CD4-positive, alpha-beta T cell treated with Interferon gamma for 1 hour (primary cell): ENCODE measurements around the gene TSPAN18.
A peak's percentile ranks its signal among the peaks of the same experiment; 100 is the strongest.

Experiments
- DNase-seq: peaks from one replicate; pipeline ENCODE4 v3.0.0-alpha.2; 2020

TSPAN18 gene

DNA sequence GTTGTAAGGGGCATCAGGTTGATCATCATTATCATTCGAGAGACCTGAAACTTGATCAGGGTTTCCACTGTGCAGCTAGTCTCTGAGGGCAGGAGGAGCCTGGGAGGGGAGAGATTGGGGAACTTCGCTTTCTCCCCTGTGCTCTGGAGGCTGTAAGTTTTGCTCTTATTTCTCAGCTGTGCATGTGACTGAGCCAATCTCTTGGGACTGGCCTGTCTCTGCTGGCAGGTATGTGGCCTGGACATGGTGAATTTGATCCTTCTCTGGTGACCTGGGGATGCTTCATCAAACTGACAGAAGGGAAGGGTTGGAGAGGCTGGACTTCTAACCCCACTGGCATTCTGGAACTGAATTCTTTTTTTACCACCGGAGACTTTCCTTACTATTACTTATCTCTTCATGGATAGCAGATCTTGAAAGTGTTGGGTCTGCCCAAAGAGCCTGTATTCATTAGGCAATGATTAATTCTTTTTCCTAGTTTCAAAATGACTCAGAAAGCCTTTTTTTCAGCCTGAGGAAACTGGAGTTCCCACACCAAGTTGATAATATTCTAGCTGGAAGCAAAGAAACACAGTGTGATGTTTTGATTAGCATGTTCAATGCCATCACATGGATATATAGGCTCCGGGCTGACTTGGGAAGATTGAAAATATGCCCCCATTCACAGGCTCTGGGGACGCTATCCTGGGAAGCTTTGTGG is 36.5 kb downstream of the TSPAN18 start:
- DNase-seq = no peak

GRCh38 chr11:44764583-44764982 is 37.8 kb downstream of the TSPAN18 start:
- no peak for DNase-seq

GRCh38 chr11:44765026-44765595 is 38.3 kb downstream of the TSPAN18 start:
- no peak for DNase-seq

DNA sequence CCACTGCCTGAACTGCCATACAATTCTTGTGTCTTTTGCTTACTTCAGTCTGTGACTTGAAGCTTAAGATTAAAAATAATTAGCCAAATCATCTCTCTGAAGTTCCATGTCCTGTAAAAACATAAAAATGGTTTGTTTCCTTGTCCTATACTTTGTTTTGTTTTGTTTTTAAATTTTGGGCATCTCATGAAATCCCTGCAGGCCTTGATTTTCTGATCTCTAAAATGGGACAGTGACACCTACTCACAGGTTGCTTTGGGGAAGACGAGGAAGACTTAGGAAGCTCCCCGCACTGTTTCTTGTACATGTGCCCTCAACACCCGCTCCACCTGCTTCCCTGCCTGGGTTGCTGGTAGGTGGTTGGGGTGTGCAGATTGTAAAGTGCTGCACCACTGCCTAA is 38.9 kb downstream of the TSPAN18 start:
- no peak for DNase-seq

GRCh38 chr11:44766112-44766971 is 39.6 kb downstream of the TSPAN18 start:
- DNase-seq = no peak

GRCh38 chr11:44766972-44767278 is 40.2 kb downstream of the TSPAN18 start:
- DNase-seq = no peak

GRCh38 chr11:44767421-44767820 is 40.7 kb downstream of the TSPAN18 start:
- no peak for DNase-seq

- no peak for DNase-seq
Measured at GRCh38 chr11:44770401-44770800, 43.6 kb downstream of the TSPAN18 start.

DNA sequence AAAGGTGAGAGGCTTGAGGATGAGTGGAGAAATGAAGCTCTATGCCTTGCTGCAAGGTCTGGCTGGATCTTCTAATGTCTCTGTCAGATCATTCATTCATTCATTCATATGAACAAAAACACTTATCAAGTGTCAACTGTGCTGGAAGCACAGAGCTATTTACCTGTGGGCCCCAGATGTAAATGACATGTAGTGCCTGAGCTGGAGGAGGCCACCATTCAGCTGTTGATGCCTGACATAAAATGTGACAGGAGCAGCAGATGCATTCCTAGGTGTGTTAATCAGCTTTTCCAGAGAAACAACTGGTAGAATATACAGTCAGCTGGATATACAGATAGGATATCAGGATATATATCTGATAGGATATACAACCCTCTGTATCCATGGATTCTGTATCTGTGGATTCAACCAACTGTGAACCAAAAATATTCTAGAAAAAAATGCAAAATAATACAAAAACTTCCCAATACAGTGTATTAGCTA is 44.5 kb downstream of the TSPAN18 start:
- DNase-seq = no peak

- DNase-seq = no peak
Measured at GRCh38 chr11:44771841-44772240, 45.1 kb downstream of the TSPAN18 start.

- DNase-seq = no peak
Measured at GRCh38 chr11:44773351-44773965, 46.7 kb downstream of the TSPAN18 start.

DNA sequence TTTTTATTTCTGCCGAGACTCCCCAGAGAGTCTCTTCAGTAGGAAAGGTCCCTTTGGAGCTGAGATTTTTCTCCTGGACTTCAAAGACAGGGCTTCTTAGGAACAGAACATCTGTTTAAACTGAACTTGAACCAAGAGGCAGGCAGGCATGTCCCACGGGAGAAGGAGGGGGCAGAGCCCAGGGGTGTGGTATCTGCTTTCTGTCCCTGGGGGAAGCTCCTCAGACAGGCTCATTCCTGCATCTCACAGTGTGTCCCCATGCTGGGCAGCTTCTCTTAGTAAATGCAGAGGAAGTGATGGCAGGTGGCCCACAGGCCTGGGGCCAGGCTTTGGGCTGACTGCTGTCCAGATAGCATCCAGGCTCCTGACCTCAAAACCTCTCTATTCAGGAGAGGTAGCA is 47.3 kb downstream of the TSPAN18 start:
- DNase-seq = no peak

DNA sequence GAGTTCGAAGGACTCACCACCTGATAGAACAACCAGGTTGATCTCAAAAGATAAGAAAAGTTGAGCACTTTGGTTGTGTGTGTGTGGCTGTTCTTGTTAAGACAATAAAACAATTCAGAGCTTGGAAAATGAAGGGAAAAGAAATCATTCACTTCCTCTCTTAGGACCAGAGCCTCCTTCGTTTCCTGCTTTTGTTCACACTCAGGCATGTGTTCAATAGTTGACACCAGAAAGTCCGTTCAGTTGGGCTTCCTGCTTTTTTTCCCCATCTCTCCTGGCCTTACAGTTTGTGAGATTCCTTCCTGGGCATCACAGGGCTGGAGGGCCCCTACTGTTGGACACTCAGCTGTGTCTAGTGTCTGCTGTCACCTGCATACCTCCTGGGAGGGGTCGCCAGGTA is 48.0 kb downstream of the TSPAN18 start:
- no peak for DNase-seq

DNA sequence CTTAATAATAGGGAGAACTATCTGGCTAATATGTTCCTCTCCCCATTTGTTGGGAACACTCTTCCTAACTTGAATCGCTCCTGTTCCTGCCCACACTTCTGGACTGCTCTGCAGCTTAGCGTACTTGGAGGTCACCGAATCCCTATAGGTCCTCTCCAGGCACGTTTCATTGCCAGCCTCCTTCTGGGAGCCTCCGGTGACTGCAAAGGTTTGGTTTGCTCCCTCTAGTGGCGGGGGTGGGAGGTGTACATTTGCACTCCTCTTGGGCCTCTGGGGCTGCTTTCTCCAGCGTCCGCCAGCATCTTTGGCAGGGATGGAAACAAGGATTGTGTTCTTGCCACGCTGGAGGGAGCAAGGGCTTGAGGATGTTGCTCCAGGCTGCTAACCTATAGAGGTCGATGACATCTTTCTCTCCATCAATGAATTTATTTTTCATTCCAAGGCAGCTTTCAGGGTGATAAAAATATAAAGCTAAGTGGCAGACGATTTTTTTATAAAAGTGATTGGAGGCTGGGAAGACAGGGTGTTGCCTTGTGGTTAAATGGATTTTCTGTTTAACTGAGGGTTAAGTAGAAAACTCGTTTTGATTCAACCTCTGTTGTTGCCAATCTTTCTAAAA is 48.7 kb downstream of the TSPAN18 start:
- DNase-seq = peak; percentile 34

DNA sequence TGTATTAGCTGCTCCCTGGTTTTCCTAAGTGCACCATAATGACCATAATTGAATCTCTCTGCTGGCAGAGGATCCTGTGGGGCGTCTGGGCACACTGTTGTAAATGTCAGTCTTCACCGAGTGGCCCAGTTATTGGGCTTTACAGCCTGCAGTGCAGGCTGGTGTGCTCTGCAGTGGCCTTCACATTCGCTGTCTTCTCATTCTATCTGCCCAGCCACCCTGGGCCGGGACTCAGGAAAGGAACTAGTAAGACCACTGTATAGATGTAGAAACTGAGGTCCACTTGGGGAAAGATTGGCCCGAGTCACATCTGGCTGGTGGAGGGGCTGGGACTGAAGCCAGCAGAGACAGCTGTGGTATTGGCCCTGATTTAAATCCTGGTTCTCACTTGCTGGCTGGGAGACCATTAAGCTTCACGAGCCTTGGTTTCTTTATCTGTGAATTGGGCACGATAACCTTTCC is 49.3 kb downstream of the TSPAN18 start:
- DNase-seq = no peak

GRCh38 chr11:44776551-44777208 is 49.9 kb downstream of the TSPAN18 start:
- DNase-seq = no peak

DNA sequence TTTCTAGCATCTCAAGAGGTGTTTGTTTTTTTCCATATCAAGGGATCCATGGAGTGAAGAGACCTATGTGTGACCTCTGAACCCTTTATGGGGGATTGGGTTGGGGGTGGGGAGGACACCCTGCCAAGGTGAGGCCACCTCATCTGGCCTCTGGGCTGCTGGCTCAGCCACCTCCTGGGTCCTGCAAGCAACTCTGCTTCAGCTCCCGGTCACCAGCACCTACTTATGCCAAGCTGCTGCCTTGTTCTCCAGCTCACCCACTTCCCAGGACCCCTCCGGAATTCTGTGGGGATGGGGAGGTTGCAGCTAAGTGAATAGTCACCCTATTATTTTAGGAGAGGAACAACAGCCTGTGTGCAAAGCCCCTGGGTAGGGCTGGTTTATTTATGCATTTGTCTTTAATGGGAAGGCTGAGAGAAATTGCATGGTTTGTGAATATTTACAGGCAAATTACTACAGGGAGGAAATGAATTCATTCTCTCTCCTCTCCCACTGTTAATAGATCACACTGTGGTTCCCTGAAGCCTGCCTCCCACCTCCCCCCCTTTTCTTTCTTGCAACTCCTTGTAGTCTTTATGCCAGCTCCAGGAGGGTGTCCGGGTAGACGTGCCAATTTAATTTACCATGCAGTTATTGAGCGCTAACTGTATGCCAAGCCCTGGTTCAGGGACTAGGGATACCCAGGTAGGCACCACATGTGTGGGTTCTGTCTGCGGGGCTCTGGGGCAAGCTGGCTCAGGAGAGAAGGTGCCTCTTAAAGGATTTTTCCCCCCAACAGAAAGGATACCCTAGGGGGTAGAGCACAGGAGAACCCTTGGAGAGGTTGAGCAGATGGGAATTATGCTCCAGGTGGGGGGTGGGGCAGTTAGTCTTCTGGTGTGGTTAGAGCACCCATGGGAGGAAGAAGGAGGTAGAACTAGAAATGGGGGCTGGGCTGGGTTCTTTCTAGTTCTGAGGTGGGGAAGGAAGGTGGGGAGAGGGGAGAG is 50.7 kb downstream of the TSPAN18 start:
- DNase-seq = no peak

DNA sequence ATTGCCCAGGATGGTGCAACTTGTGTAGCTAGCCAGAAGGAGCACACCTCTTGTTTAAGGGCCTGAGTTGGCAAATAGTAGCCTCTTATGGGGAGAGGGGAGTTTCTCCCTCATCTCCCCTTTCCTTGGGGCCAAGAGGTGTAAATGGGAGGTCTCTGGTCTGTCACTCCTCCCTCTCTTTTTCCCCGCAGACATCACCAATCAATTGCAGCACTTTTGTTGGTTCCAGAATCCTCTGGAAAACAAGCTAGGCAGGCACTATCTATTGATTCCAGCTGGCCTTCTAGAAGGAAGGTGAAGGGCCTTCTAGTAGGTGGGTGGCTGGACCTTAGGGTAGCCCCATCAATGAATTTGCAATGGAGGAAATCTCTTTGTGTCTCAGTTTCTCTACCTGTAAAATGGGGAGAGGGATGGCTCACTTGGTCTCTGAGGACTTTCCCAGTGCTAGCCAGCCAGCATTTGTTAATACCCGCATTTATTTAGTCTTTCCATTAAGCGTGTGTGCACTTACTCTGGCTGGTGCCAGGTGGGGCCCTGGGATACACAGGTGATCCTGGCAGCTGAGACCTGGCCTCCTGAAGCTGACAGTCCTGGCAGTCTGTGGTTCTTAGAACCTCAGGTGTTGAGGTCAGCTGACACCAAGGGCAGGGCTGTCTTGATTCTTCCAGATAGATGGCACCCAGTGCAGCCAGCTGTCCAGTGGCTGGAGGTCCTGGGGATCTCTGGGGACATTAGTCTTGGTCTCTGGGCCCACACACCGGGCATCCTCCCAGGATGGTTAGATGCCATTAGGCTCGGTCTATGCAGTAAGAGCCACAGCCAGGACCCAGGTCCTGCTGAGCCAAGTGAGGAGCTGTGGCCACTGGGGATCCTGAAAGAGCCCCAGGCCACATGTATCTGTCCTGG is 51.7 kb downstream of the TSPAN18 start:
- DNase-seq = no peak

- no peak for DNase-seq
Measured at GRCh38 chr11:44779736-44780520, 53.2 kb downstream of the TSPAN18 start.
